ENCODE measurements around the gene ANGEL1.

ANGEL1 gene

GRCh38 chr14:76778546-76779215 lies 34.0 kb downstream of the ANGEL1 start:
- no peak for DNase-seq

GRCh38 chr14:76777721-76778120 lies 35.0 kb downstream of the ANGEL1 start:
- DNase-seq: no peak

- DNase-seq: no peak
These were observed 36.0 kb downstream of the ANGEL1 start for GRCh38 chr14:76776428-76777251.

GRCh38 chr14:76775695-76776427 lies 36.8 kb downstream of the ANGEL1 start:
- no peak for DNase-seq

GRCh38 chr14:76774821-76775694 lies 37.6 kb downstream of the ANGEL1 start:
- DNase-seq: no peak

GRCh38 chr14:76773956-76774820 lies 38.5 kb downstream of the ANGEL1 start:
- no peak for DNase-seq

GRCh38 chr14:76773188-76773885 lies 39.3 kb downstream of the ANGEL1 start:
- DNase-seq: no peak

GRCh38 chr14:76772300-76773187 lies 40.1 kb downstream of the ANGEL1 start:
- DNase-seq: no peak

GRCh38 chr14:76771437-76771980 lies 41.2 kb downstream of the ANGEL1 start:
- no peak for DNase-seq

GRCh38 chr14:76770521-76771436 lies 41.9 kb downstream of the ANGEL1 start:
- DNase-seq: no peak

GRCh38 chr14:76769636-76770292 lies 42.9 kb downstream of the ANGEL1 start:
- DNase-seq: no peak

GRCh38 chr14:76768671-76769500 lies 43.8 kb downstream of the ANGEL1 start:
- no peak for DNase-seq

GRCh38 chr14:76767681-76768656 lies 44.7 kb downstream of the ANGEL1 start:
- DNase-seq: peak; percentile 67

GRCh38 chr14:76765461-76765931 lies 47.2 kb downstream of the ANGEL1 start:
- DNase-seq: no peak
